ENCODE measurements around the gene AGMAT.
A peak's percentile ranks its signal among the peaks of the same experiment; 100 is the strongest.

Gene AGMAT

GRCh38 chr1:15584489-15585363 is at the start of gene AGMAT:
TSS of gene AGMAT (minus strand) at chr1:15585051. CDS start at chr1:15584967, 84 bp downstream.
- peak; percentile 34 for TF ChIP-seq CTCF (conservative IDR thresholded peaks at IDR 0.05; ENCODE audit: low read depth)
- DNase-seq (ENCODE audit: low spot score): no peak
- ChIA-PET POLR2A (ENCODE audit: low non-redundant PET) (no interaction called here), CTCF (interaction anchor here (0.6 kb wide), 2 partner anchors 17 to 105 kb away, joined by 3 read pairs; no protein-coding TSS in a partner anchor)
- peak within 1 kb of the TSS; percentile 19 for H3K27ac ChIP-seq

- ChIA-PET CTCF (interaction anchor here (0.6 kb wide), 1 partner anchor 31 kb away, joined by 4 read pairs; no protein-coding TSS in a partner anchor), POLR2A (ENCODE audit: low non-redundant PET) (no interaction called here)
- DNase-seq (ENCODE audit: low spot score): no peak
- TF ChIP-seq CTCF (conservative IDR thresholded peaks at IDR 0.05; ENCODE audit: low read depth): no peak
- no peak overlapping the region for H3K27ac ChIP-seq
Measured at GRCh38 chr1:15633756-15634420, 49.0 kb upstream of the AGMAT start.

GRCh38 chr1:15628003-15628402 is 43.2 kb upstream of the AGMAT start:
- POLR2A ChIA-PET (ENCODE audit: low non-redundant PET): no interaction called here
- CTCF ChIA-PET: no interaction called here

GRCh38 chr1:15627343-15627988 is 42.6 kb upstream of the AGMAT start:
- TF ChIP-seq CTCF (conservative IDR thresholded peaks at IDR 0.05; ENCODE audit: low read depth): no peak
- CTCF ChIA-PET: interaction anchor here (0.6 kb wide), 2 partner anchors 13 to 30 kb away, joined by 4 read pairs; no protein-coding TSS in a partner anchor
- DNase-seq (ENCODE audit: low spot score): no peak
- H3K27ac ChIP-seq: no peak overlapping the region
- POLR2A ChIA-PET (ENCODE audit: low non-redundant PET): no interaction called here

More at GRCh38 chr1:15628003-15628402, 43.2 kb upstream of the AGMAT start:
- no peak overlapping the region for H3K27ac ChIP-seq
- no peak for TF ChIP-seq CTCF (conservative IDR thresholded peaks at IDR 0.05; ENCODE audit: low read depth)
- DNase-seq (ENCODE audit: low spot score): no peak

- TF ChIP-seq CTCF (conservative IDR thresholded peaks at IDR 0.05; ENCODE audit: low read depth): no peak
- ChIA-PET CTCF (no interaction called here), POLR2A (ENCODE audit: low non-redundant PET) (no interaction called here)
- DNase-seq (ENCODE audit: low spot score): no peak
- H3K27ac ChIP-seq: no peak overlapping the region
Measured at GRCh38 chr1:15626269-15626950, 41.6 kb upstream of the AGMAT start.
